Chondrocyte (in vitro differentiated cells): ENCODE data around the gene SLC9A9. TPM values are rescaled to one million over a fixed set of nuclear protein-coding genes. Genes with fewer than 3 reads are reported as not detected.
"Not testable (repeated sequence)": the region's sequence is repeated elsewhere in the genome, so short reads cannot be mapped to it uniquely, and the experiment has no call there.

ENCODE experiments used
- DNase-seq: peaks from one replicate; pipeline ENCODE4 v3.0.0; 2021; ENCODE audit warnings: mixed read lengths, low spot score
- H3K27ac Mint-ChIP-seq: one replicate; pipeline ENCODE4 v1.8.0; 2021; ENCODE audit warnings: mild to moderate bottlenecking, moderate library complexity, mixed read lengths; ENCODE audit not compliant: unreplicated experiment
- H3K27me3 Mint-ChIP-seq: 2 replicates; pipeline ENCODE4 v1.8.0; 2021; ENCODE audit warnings: low read depth, mixed read lengths
- H3K36me3 Mint-ChIP-seq: 2 replicates; pipeline ENCODE4 v1.8.0; 2021; ENCODE audit warnings: low read depth, mixed read lengths
- H3K4me1 Mint-ChIP-seq: 2 replicates; pipeline ENCODE4 v1.8.0; 2021; ENCODE audit warnings: low read depth, mild to moderate bottlenecking, mixed read lengths
- H3K4me3 Mint-ChIP-seq: one replicate; pipeline ENCODE4 v1.8.0; 2021; ENCODE audit warnings: mild to moderate bottlenecking, moderate library complexity, mixed read lengths; ENCODE audit not compliant: unreplicated experiment
- H3K9me3 Mint-ChIP-seq: 2 replicates; pipeline ENCODE4 v1.8.0; 2021; ENCODE audit warnings: low read depth, mixed read lengths
- total RNA-seq: library from RNA; stranded (reverse); gene quantifications from 3 replicates; pipeline ENCODE4 v1.2.1, GENCODE V29; 2021
- TF ChIP-seq, protein P1 (sequence below): fragments of 200-600 bp; sonication (generic); IDR thresholded peaks from 2 replicates; pipeline ENCODE4 v1.5.0; 2021; ENCODE audit warnings: antibody characterized with exemption, mild to moderate bottlenecking, moderate library complexity

The SLC9A9 gene
- total RNA-seq, 1 donor from 2014 or later, result 2.6 TPM

DNA sequence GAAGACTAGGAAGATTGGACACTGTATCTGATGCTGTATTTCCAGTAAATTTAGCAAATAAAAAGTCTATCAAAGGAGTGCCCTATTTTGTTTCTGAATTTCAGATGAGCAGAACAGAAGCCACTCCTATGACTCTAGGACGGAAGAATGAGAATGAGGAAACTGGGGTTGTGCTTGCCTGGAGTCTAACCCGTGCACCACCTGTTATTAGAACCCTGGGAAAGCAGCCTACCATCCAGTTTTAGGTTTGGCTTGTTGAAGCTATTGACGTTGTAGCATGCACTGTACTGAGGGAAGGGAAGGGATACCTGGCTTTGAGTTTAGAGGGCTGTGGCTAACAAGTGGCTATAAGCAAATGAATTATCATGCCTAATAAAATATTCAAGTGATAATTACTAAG, 318.5 kb downstream of the SLC9A9 start:
- H3K4me3 Mint-ChIP-seq, result no peak overlapping the region
- no peaks in the 10 kb centered on the region for H3K27me3 Mint-ChIP-seq
- DNase-seq, result no peak
- peaks cover under 1% of the 10 kb centered on the region for H3K9me3 Mint-ChIP-seq
- TF ChIP-seq, protein P1, sequence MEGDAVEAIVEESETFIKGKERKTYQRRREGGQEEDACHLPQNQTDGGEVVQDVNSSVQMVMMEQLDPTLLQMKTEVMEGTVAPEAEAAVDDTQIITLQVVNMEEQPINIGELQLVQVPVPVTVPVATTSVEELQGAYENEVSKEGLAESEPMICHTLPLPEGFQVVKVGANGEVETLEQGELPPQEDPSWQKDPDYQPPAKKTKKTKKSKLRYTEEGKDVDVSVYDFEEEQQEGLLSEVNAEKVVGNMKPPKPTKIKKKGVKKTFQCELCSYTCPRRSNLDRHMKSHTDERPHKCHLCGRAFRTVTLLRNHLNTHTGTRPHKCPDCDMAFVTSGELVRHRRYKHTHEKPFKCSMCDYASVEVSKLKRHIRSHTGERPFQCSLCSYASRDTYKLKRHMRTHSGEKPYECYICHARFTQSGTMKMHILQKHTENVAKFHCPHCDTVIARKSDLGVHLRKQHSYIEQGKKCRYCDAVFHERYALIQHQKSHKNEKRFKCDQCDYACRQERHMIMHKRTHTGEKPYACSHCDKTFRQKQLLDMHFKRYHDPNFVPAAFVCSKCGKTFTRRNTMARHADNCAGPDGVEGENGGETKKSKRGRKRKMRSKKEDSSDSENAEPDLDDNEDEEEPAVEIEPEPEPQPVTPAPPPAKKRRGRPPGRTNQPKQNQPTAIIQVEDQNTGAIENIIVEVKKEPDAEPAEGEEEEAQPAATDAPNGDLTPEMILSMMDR, result no peak
- no peaks in the 10 kb centered on the region for H3K36me3 Mint-ChIP-seq
- peak overlapping the region; percentile 41 for H3K27ac Mint-ChIP-seq
- peaks cover 45% of the 10 kb centered on the region for H3K4me1 Mint-ChIP-seq

DNA sequence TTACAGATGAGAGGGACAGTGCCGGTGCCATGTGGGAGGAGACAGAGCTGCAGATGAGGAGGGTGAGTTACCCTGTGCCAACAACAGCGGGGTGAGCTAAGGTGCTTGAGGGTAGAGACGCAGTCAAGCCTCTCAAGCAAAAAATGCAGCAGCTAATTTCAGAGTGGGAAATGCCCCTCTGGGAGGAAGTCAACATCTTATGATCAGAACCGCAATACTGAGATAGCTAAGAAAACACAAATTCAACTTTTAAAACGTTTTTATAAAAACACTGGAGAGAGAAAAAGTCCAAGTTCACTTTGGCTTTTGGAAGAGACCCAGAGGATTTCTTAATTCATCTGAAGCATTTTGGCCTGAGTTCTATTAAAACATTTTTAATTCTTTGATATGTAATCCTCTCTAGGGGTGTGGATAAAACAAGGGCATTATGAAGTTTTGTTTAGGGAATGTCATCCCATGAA, 319.2 kb downstream of the SLC9A9 start:
- Mint-ChIP-seq H3K27ac (peak overlapping the region; percentile 88), H3K4me3 (peak overlapping the region; percentile 27), H3K36me3 (peaks cover under 1% of the 10 kb centered on the region), H3K27me3 (no peaks in the 10 kb centered on the region), H3K4me1 (peaks cover 41% of the 10 kb centered on the region), H3K9me3 (peaks cover 4% of the 10 kb centered on the region)
- TF ChIP-seq, protein P1, result no peak
- DNase-seq, result no peak

GRCh38 chr3:143526011-143526545, 322.2 kb downstream of the SLC9A9 start:
- DNase-seq, result no peak
- no peaks in the 10 kb centered on the region for H3K27me3 Mint-ChIP-seq
- H3K4me3 Mint-ChIP-seq, result no peak overlapping the region
- TF ChIP-seq, protein P1, result no peak
- peaks cover 41% of the 10 kb centered on the region for H3K4me1 Mint-ChIP-seq
- H3K9me3 Mint-ChIP-seq, result peaks cover 8% of the 10 kb centered on the region
- peaks cover 2% of the 10 kb centered on the region for H3K36me3 Mint-ChIP-seq
- peak overlapping the region; percentile 84 for H3K27ac Mint-ChIP-seq

GRCh38 chr3:143525408-143525807, 322.9 kb downstream of the SLC9A9 start:
- TF ChIP-seq, protein P1, result no peak
- peaks cover 41% of the 10 kb centered on the region for H3K4me1 Mint-ChIP-seq
- H3K4me3 Mint-ChIP-seq, result no peak overlapping the region
- H3K27me3 Mint-ChIP-seq, result no peaks in the 10 kb centered on the region
- DNase-seq, result no peak
- peaks cover 2% of the 10 kb centered on the region for H3K36me3 Mint-ChIP-seq
- H3K27ac Mint-ChIP-seq, result peak overlapping the region; percentile 76
- peaks cover 8% of the 10 kb centered on the region for H3K9me3 Mint-ChIP-seq

GRCh38 chr3:143521803-143522202, 326.5 kb downstream of the SLC9A9 start:
- no peak for DNase-seq
- Mint-ChIP-seq H3K4me3 (no peak overlapping the region), H3K4me1 (peaks cover 24% of the 10 kb centered on the region), H3K36me3 (peaks cover 2% of the 10 kb centered on the region), H3K27me3 (no peaks in the 10 kb centered on the region), H3K27ac (no peak overlapping the region), H3K9me3 (peaks cover 8% of the 10 kb centered on the region)
- TF ChIP-seq, protein P1, result no peak

GRCh38 chr3:143517131-143517530, 331.1 kb downstream of the SLC9A9 start:
- not testable (repeated sequence) for H3K9me3 Mint-ChIP-seq, DNase-seq, H3K27me3 Mint-ChIP-seq, H3K4me1 Mint-ChIP-seq, H3K36me3 Mint-ChIP-seq, H3K4me3 Mint-ChIP-seq, H3K27ac Mint-ChIP-seq
